H9 (cell line): Measurements from ENCODE around the gene CDK17. TPM values are rescaled to one million over a fixed set of nuclear protein-coding genes. Genes with fewer than 3 reads are reported as not detected.

Experiments
- DNase-seq: peaks from one replicate; pipeline ENCODE4 v3.0.0-alpha.2; 2017
- H2AFZ ChIP-seq: one replicate; pipeline ENCODE4 v1.6.1; 2013; ENCODE audit warnings: mild to moderate bottlenecking, low read length, control low read depth, moderate library complexity
- H2AK5ac ChIP-seq: 2 replicates; pipeline ENCODE4 v1.6.1; 2013; ENCODE audit warnings: low read length, control low read depth, mixed read lengths; ENCODE audit not compliant: insufficient read length
- H2BK120ac ChIP-seq: one replicate; pipeline ENCODE4 v1.6.1; 2013; ENCODE audit warnings: low read depth, mild to moderate bottlenecking, low read length, control low read depth, inconsistent platforms; ENCODE audit not compliant: poor library complexity, severe bottlenecking
- H2BK12ac ChIP-seq: 2 replicates; pipeline ENCODE4 v1.6.1; 2013; ENCODE audit warnings: low read length, control low read depth, mixed read lengths, low read depth; ENCODE audit not compliant: insufficient read length
- H2BK15ac ChIP-seq: 2 replicates; pipeline ENCODE4 v1.6.1; 2013; ENCODE audit warnings: low read depth, low read length, control low read depth
- H2BK20ac ChIP-seq: one replicate; pipeline ENCODE4 v1.6.1; 2013; ENCODE audit warnings: low read depth, mild to moderate bottlenecking, low read length, control low read depth, inconsistent platforms; ENCODE audit not compliant: poor library complexity, severe bottlenecking
- H2BK5ac ChIP-seq: 2 replicates; pipeline ENCODE4 v1.6.1; 2013; ENCODE audit warnings: low read length, control low read depth, mixed read lengths; ENCODE audit not compliant: insufficient read length
- H3K14ac ChIP-seq: 2 replicates; pipeline ENCODE4 v1.6.1; 2013; ENCODE audit warnings: low read length, control low read depth; ENCODE audit not compliant: insufficient read depth
- H3K18ac ChIP-seq: 2 replicates; pipeline ENCODE4 v1.6.1; 2013; ENCODE audit warnings: low read depth, mild to moderate bottlenecking, mixed read lengths, low read length, control low read depth; ENCODE audit not compliant: insufficient read length
- H3K23ac ChIP-seq: 2 replicates; pipeline ENCODE4 v1.6.1; 2013; ENCODE audit warnings: low read length, control low read depth, mixed read lengths, low read depth; ENCODE audit not compliant: insufficient read length
- H3K23me2 ChIP-seq: 2 replicates; pipeline ENCODE4 v1.6.1; 2013; ENCODE audit warnings: low read depth, mild to moderate bottlenecking, mixed read lengths, low read length, control low read depth; ENCODE audit not compliant: insufficient read length, poor library complexity, severe bottlenecking
- H3K27ac ChIP-seq: 2 replicates; pipeline ENCODE4 v1.5.1; 2013; ENCODE audit warnings: low read length, control low read depth, mixed read lengths, low read depth; ENCODE audit not compliant: insufficient read length
- H3K27me3 ChIP-seq: 2 replicates; pipeline ENCODE4 v1.6.1; 2013; ENCODE audit warnings: low read length, control low read depth, inconsistent platforms; ENCODE audit not compliant: insufficient read depth
- H3K4ac ChIP-seq: 2 replicates; pipeline ENCODE4 v1.6.1; 2013; ENCODE audit warnings: low read depth, mild to moderate bottlenecking, control low read depth, inconsistent platforms, low read length, moderate library complexity
- H3K4me1 ChIP-seq: 2 replicates; pipeline ENCODE4 v1.6.1; 2013; ENCODE audit warnings: low read length, control low read depth, inconsistent platforms; ENCODE audit not compliant: insufficient read depth
- H3K4me2 ChIP-seq: 2 replicates; pipeline ENCODE4 v1.6.1; 2013; ENCODE audit warnings: low read length, control low read depth, mixed read lengths; ENCODE audit not compliant: insufficient read length, insufficient read depth
- H3K56ac ChIP-seq: 2 replicates; pipeline ENCODE4 v1.6.1; 2013; ENCODE audit warnings: low read depth, mild to moderate bottlenecking, mixed read lengths, low read length, control low read depth; ENCODE audit not compliant: insufficient read length
- H3K79me1 ChIP-seq: 2 replicates; pipeline ENCODE4 v1.6.1; 2013; ENCODE audit warnings: low read depth, mild to moderate bottlenecking, moderate library complexity, low read length, control low read depth, inconsistent platforms; ENCODE audit not compliant: insufficient read depth, poor library complexity, severe bottlenecking
- H3K79me2 ChIP-seq: 2 replicates; pipeline ENCODE4 v1.6.1; 2013; ENCODE audit warnings: low read length, control low read depth, inconsistent platforms; ENCODE audit not compliant: insufficient read depth
- H3K9ac ChIP-seq: 2 replicates; pipeline ENCODE4 v1.6.1; 2013; ENCODE audit warnings: low read length, control low read depth, mixed read lengths; ENCODE audit not compliant: insufficient read length; ENCODE audit errors: extremely low read depth
- H3K9me3 ChIP-seq: one replicate; pipeline ENCODE4 v1.6.1; 2013; ENCODE audit warnings: low read depth, low read length, inconsistent platforms; ENCODE audit not compliant: control insufficient read depth
- H3T11ph ChIP-seq: one replicate; pipeline ENCODE4 v1.6.1; 2013; ENCODE audit warnings: mild to moderate bottlenecking, low read length, control low read depth, inconsistent platforms
- H4K20me1 ChIP-seq: one replicate; pipeline ENCODE4 v1.6.1; 2013; ENCODE audit not compliant: control insufficient read depth, insufficient read length, insufficient read depth
- H4K5ac ChIP-seq: 2 replicates; pipeline ENCODE4 v1.6.1; 2013; ENCODE audit warnings: low read depth, mild to moderate bottlenecking, mixed read lengths, low read length, control low read depth; ENCODE audit not compliant: insufficient read length
- H4K8ac ChIP-seq: replicated peaks from 2 replicates; pipeline ENCODE4 v1.6.1; 2013; ENCODE audit warnings: low read length, control low read depth, mixed read lengths, low read depth; ENCODE audit not compliant: insufficient read length
- H4K91ac ChIP-seq: 2 replicates; pipeline ENCODE4 v1.6.1; 2013; ENCODE audit warnings: low read depth, mild to moderate bottlenecking, moderate library complexity, mixed read lengths, low read length, control low read depth; ENCODE audit not compliant: insufficient read length
- H3K27ac Mint-ChIP-seq, 3 experiments: 2 replicates in 2 of 3; 3 replicates in 1 of 3; pipeline ENCODE4 v1.8.0; 2020 to 2021; ENCODE audit warnings: mixed read lengths in 3 of 3, mild to moderate bottlenecking in 1 of 3, moderate library complexity in 1 of 3
- H3K27me3 Mint-ChIP-seq: 2 replicates; pipeline ENCODE4 v1.8.0; 2021; ENCODE audit warnings: low read depth, mild to moderate bottlenecking, moderate library complexity, mixed read lengths
- H3K36me3 Mint-ChIP-seq, 3 experiments: 2 replicates in 2 of 3; 3 replicates in 1 of 3; pipeline ENCODE4 v1.8.0; 2020 to 2021; ENCODE audit warnings: low read depth in 3 of 3, mixed read lengths in 3 of 3; ENCODE audit not compliant: insufficient read depth in 1 of 3
- H3K4me1 Mint-ChIP-seq, 2 experiments: 2 replicates each; pipeline ENCODE4 v1.8.0; 2020; ENCODE audit warnings: mixed read lengths in 2 of 2
- H3K4me3 Mint-ChIP-seq, 2 experiments: 2 replicates in 1 of 2; 3 replicates in 1 of 2; pipeline ENCODE4 v1.8.0; 2020 to 2021; ENCODE audit warnings: mild to moderate bottlenecking in 2 of 2, mixed read lengths in 2 of 2, moderate library complexity in 1 of 2
- H3K9me3 Mint-ChIP-seq, 2 experiments: 2 replicates in 1 of 2; 3 replicates in 1 of 2; pipeline ENCODE4 v1.8.0; 2020; ENCODE audit warnings: mild to moderate bottlenecking in 2 of 2, mixed read lengths in 2 of 2, moderate library complexity in 1 of 2
- whole genome bisulfite sequencing: extraction: QIAGEN DNeasy Blood & Tissue Kit; methylation state at CpG from one replicate; pipeline ENCODE4 v1.1.7; 2013; ENCODE audit warnings: missing lambda C conversion rate, low lambda C conversion rate, mixed read lengths; ENCODE audit not compliant: insufficient read length; ENCODE audit errors: extremely low coverage; 5-methylcytosine and 5-hydroxymethylcytosine counted together
- total RNA-seq: library from RNA; stranded (reverse); gene quantifications from 2 replicates; pipeline ENCODE4 v1.2.1, GENCODE V29; 2021
- TF ChIP-seq, protein P1 (sequence below): fragments of 200-600 bp; sonication (generic); conservative IDR thresholded peaks from 3 replicates; pipeline ENCODE4 v1.8.0; 2021; ENCODE audit warnings: antibody characterized with exemption, mild to moderate bottlenecking

Gene CDK17
- total RNA-seq, 1 experiment from 2014 or later: 28.8 TPM

DNA sequence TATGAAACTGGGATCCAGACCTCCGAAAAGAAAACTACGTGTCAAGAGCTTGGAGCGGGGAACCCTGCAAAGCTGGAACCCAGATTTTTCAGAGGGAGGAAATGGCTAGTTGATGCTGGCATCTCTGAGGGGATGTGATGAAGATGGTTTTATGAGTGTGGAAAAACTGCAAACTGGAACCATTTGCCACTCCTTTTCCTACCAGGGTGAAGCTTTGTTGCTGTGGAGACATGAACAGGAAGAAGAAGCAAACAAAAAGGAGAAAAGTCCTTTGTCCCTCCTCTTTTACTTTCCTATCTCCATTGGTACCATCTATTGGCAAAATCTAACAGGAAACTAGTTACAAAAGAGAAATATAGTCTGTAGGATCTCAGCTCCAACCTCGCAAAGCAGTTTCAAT is 39.2 kb downstream of the CDK17 start:
- Histone ChIP-seq H3K79me1 (peaks cover 3% of the 10 kb centered on the region), H3K79me2 (peaks cover 5% of the 10 kb centered on the region; the same call in 1 of the 2 replicates), H3K18ac (no peak overlapping the region), H3K9me3 (no peaks in the 10 kb centered on the region), H2AFZ (no peak overlapping the region), H3K9ac (no peak overlapping the region), H3K56ac (no peak overlapping the region), H3K23me2 (no peaks in the 10 kb centered on the region), H3K4me2 (no peak overlapping the region), H3K23ac (no peak overlapping the region), H4K91ac (no peak overlapping the region), H2BK12ac (no peak overlapping the region), H4K5ac (no peak overlapping the region), H2BK15ac (no peak overlapping the region), H2BK20ac (no peak overlapping the region), H3K27me3 (no peaks in the 10 kb centered on the region), H3K4me1 (no peaks in the 10 kb centered on the region), H3K27ac (no peak overlapping the region), H4K8ac (no peak overlapping the region), H3K4ac (no peak overlapping the region), H2BK120ac (no peak overlapping the region), H3K14ac (no peak overlapping the region), H2AK5ac (no peak overlapping the region), H2BK5ac (no peak overlapping the region), H3T11ph (no peak overlapping the region), H4K20me1 (no peaks in the 10 kb centered on the region)
- no peaks in the 10 kb centered on the region for H3K9me3 Mint-ChIP-seq
- H3K27me3 Mint-ChIP-seq: no peaks in the 10 kb centered on the region
- H3K4me1 Mint-ChIP-seq: peaks cover 14 to 17% of the 10 kb centered on the region in 2 experiments
- H3K27ac Mint-ChIP-seq: peak overlapping the region in 1 of 3 experiments; percentile 38; a peak in 1 of 7 replicates
- H3K36me3 Mint-ChIP-seq: no peaks in the 10 kb centered on the region; a peak in 2 of 7 replicates
- no peak for DNase-seq
- WGBS: no CpG with 5 or more reads among the region's 4 CpGs
- no peak overlapping the region for H3K4me3 Mint-ChIP-seq
- TF ChIP-seq, protein P1, sequence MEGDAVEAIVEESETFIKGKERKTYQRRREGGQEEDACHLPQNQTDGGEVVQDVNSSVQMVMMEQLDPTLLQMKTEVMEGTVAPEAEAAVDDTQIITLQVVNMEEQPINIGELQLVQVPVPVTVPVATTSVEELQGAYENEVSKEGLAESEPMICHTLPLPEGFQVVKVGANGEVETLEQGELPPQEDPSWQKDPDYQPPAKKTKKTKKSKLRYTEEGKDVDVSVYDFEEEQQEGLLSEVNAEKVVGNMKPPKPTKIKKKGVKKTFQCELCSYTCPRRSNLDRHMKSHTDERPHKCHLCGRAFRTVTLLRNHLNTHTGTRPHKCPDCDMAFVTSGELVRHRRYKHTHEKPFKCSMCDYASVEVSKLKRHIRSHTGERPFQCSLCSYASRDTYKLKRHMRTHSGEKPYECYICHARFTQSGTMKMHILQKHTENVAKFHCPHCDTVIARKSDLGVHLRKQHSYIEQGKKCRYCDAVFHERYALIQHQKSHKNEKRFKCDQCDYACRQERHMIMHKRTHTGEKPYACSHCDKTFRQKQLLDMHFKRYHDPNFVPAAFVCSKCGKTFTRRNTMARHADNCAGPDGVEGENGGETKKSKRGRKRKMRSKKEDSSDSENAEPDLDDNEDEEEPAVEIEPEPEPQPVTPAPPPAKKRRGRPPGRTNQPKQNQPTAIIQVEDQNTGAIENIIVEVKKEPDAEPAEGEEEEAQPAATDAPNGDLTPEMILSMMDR: no peak
